GM19455 (cell line): ENCODE measurements around the gene RXRA.

Experiments
- ATAC-seq: cut with Tn5 transposase; IDR thresholded peaks from one replicate; pipeline ENCODE4 v1.9.1; 2021; ENCODE audit not compliant: unreplicated experiment

Gene RXRA

DNA sequence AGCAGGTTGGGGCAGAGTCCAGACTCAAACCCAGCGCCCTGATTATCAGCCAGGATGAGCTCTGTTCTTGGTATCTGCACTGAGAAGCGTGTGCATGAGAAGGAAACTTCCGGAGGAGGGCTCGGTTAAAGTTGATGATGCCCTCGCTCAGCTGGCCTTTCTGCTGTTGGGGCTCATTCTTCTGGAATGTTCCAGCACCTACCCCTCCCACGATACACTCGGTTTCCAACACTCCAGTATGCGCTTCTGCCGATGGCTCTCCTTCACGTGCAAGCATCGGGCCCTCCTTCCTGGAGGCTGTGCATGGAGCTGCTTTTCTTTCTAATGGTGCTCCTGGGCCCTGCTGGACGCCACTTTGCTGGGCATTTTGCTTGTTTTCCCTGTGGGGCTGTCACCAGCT is 134.0 kb downstream of the RXRA start:
- ATAC-seq, result no peak

DNA sequence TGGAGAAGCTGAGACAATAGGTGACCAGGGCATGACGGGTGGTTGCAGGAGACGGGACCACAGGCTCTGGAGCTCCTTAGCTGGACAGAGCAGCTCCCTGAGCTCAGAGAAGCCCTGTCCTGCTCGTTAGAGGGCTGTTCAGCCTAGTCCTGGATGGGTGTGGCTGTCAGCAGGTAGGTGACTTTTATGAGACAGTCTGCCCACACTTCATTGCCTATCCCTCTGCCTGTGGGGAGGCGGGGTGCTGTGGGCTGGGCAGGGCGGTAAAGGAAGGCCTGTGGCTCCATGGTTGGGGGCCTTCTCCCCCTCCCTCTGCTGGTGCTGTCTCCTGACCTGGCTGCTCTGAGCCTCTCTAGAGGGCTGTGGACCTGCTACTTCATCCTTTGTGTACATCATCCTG is 134.6 kb downstream of the RXRA start:
- ATAC-seq, result no peak

DNA sequence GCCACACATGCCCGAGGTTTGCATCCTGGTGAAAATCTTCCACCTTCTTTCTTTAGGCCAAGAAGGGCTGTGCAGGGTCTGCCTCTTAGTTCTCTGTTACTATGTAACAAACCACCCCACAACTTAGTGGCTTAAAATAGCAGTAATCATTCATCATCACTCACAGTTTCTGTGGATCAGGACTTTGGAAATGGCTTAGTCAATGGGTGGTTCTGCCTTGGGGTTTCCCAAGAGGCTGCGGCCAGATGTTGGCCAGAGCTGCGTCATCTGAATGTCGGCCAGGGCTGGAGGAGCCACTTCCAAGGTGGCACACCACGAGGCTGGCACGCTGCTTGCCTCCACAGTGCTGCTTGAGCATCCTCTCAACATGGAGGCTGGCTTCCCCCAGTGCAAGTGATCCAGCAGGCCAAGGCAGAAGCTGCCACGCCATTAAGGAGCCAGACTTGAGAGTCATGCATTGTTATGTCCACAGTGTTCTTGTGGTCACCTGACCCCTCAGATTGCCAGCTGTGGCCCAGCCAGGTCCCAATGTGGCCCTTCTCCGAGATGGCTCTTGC is 135.2 kb downstream of the RXRA start:
- no peak for ATAC-seq

DNA sequence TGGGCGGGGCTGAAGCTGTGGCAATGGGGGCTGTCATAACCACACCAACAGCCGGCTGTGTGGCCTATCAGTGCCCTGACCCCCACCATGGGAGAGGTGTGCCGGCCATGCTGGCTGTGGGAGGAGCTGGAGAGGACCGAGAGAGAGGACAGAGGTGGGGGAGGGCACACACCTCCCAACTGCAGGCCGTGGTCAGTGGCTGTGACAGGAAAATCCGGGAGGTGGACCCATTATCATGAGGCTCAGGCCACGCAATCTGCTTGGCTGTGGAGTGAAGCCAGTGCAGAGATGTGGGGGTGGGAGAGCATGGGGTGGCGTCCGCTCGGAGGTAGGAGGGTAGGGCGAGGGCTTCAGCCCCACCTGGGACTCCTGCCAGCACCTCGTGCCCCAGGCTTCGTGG is 136.1 kb downstream of the RXRA start:
- ATAC-seq, result no peak

DNA sequence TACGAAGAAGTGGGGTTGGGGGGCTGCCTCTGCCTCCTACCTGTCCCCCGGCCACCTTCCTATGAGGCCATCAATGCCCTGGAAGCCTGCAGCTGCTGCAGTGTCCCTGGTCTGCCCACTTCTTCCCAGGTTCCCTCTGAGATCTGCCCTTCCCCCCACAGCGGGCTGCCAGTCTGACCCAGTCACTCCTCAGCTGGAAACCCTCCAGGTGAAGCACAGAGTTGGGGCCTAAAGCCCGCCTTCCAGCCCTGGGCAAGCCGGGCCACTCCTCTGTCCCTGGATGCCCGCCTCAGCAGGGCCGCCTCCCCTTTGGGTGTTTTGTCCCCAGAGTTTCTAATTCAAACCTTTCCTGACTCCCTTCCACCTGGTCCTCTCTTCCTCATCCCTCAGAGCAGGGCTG is 137.0 kb downstream of the RXRA start:
- ATAC-seq, result no peak

DNA sequence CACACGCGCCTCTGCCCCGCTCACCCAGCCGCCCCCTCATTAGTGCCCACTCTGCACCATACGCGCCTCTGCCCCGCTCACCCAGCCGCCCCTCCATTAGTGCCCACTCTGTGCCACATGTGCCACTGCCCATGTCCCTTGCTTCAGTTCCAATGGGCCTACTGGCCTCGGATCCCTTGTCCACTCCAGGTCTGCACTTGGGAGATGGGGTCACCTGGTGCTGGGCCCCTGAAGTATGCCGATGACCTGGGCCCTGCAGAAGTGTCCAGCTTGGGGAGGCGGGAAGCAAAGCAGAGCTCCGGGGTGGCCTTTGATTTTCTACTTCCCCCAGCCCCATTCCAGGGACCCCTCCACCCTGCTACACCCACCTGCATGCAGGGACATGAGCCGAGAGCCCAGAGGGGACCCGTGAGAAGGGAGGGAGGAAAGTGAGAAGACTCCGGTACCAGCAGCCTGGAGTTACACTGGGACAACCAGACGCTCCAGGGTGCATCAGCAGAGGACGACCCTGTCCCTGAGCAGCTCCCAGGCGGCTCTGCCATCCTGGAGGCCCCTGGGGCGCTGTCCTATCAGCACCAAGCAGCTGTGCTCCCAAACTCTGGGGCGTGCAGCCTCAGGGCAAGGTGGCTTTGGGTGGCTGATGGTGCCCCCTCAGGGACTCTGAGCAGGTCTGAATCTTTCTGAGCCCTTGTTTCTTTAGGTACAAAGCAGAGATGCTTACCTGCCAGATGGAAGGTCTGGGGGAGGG is 140.8 kb downstream of the RXRA start:
- ATAC-seq, result no peak

DNA sequence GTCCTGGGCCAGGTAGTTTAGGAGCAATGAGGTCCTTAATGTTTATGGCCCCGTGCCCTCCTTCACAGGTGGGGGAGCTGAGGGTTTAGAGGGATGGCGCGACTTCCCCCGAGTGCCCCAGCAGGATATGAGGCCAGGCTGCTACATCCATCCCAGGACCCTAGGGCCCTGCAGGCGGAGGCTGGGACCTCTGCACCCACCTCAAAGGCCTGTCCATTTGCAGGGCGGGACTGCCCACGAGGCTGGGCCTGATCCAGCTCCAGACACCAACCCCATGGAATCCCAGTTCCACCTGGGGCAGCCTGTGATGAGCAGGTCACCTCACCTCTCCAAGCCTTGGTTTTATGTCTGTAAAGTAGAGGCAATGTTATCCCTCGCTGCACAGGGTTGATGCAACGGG is 142.1 kb downstream of the RXRA start:
- ATAC-seq, result no peak

DNA sequence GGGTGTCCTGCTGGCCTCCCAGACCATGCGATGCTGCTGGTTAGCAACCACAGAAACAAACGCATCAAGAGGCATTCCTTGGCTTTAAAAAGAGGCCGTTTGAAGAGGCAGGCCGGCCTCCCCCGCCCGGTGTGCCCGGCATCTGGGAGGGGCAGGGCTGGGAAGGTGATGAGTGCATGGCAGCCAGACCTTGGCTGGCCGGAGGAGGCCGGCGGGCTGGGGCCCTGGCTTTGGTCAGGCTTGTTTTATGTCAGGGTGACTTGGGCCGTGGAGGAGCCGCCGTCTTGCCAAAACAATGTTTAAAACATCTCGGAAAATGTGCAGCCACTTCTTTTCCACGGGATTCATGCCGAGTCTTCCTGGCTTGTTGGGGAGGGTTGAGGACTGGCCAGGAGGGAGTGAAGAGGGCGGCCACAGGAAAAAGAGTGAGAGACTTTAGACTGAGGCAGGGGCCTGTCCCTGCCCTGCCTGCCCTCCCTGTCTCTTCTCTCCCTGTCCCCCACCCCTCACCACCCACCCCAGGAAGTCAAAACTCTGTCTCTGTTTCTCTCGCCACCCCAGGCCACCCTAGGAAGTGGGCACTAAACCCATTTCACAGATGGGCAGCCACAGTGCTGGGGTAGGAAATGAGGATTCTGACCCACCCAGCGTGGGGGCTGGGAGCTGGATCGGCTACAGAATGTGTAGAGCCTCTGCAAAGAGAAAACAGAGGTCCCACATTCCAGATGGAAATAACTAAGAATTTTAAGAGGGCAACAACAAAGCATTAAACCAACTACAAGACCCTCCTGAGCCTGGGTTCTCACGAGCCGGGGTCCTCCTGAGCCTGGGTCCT is 143.0 kb downstream of the RXRA start:
- ATAC-seq, result no peak

DNA sequence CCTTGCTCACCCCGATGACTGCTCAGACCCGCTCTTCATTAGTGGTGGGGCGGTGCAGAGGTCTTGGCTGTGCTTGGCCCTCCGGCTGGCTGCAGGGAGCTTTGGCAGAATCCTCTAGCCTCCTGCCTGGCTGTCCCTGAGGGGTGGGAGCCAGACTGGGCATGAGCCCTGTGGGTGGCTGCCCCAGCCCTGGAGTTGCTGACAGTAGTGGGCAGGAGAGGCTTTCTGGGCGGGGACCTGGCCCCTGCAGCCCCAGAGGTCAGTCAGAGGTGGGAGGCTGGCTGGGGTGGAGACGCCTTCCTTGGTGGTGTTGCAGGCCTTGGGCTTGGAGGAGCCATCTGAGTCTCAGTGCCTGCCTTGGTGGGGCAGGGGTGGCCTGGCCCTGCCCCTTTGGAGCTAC is 146.0 kb downstream of the RXRA start:
- ATAC-seq, result no peak

DNA sequence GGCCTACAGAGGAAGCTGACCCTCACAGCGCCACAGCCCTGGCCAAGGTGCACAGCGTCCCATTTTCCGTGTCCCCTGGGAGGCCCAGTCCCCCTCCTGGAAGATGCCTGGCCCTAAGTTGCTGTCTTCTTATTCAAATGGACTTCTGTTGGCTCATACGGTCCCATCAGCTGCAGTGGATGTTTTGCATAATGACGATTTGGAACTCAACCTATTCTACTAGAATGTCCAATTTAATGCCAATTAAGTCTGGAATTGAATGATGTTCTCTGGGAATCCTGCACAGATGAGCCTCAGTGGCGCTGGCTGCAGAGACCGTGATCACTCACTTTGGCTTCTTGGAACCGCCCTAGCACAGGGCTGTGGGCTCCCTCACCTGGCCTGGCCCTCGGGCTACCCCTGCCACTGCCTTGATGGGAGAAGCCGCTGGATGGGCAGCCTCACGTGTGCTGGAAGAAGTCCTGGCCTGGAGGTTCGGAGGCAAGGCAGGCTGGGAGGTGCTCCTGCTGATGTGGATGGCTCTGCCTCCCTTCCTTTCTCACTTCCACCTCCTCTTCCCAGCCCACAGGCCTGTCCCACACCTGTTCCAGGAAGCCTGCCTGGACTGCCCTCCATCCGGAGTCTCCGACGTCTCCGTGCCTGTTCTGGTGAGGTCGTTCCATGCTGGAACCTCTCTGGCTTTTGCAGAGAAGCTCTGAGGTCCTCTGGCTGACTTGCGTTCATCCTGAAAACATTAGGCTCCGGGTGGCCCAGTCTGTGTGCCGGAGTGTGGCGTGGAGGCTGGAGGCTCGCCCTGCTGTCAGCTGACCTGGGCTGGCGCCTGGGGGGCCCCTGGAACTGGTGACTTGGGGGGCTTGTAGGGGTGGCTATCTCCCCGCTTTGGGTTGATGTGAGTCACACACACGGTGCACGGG is 147.1 kb downstream of the RXRA start:
- ATAC-seq, result no peak

DNA sequence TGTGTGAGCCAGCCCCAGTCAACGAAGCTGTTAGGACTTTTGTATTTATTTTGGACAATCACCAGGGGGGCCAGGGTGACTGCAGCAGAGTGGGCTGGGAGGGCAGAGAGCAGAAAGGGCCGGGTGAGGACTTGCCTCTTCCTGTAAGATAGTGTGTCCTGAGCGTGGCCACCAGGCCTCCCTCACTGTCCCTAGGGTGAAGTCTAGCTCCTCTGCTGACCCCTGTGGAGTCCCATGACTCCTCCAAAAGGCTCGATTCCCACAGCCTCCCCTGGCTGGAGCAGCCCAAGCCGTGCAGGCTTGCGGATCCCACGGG is 147.8 kb downstream of the RXRA start:
- ATAC-seq, result no peak

DNA sequence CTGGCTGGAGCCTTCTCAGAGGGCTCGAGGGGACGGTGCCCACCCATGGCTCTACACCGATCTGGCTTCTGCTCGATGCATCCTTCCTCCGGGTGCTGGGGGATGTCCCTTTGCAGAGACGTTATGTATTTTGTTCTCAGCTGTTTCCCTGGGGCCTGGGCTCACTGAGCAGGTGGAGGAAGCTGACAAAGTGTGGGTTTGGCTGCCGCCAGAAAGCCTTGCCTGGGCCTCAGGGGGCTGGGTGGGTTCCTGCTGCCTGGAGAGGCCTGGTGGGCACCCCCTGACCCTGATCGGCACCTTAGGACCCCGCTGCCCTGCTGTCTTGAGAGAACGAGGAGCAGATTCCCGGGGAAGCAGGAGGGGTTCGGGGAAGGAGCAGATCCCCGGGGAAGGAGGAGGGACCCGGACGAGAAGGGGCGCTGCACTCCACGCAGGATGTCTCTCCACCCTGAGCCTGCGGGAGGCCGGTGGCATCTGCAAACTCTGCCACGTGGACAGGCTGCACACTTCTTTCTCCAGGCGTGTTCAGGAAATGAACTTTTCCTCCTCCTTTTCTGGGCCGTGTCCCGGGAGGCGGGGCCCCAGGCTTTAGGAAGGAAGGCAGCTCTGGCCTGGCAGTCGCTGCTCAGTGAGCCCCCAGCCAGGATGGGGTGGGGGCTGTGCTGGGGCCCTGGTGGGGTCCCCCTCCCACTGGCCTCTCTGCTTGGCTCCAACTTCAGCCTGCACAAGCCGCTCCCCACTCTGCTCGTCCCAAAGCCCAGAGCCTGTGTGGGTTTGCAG is 148.9 kb downstream of the RXRA start:
- ATAC-seq, result no peak

DNA sequence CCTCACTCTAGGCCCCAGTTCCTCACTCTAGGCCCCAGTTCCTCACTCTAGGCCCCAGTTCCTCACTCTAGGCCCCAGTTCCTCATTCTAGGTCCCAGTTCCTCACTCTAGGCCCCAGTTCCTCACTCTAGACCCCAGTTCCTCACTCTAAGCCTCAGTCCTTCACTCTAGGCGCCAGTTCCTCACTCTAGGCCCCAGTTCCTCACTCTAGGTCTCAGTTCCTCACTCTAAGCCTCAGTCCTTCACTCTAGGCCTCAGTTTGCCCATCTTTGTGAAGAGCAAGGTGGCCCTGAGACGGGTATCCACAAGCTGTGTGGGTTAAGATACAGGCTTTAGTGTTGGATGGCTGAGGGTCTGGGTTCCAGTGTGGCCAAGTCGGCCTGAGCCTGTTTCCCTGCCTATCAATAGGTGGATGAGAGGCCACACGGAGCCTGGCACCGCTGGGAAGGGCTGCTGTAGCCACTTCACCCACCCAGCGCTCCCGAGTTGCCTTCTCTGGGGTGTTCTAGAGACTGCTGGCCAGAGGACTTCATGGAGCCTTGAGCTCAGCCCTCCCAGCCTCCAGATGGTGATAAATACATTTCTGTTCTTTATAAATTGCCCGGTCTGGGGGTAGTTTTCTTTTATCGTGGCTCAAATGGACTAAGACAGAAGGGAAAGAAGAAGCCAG is 150.2 kb downstream of the RXRA start:
- no peak for ATAC-seq

DNA sequence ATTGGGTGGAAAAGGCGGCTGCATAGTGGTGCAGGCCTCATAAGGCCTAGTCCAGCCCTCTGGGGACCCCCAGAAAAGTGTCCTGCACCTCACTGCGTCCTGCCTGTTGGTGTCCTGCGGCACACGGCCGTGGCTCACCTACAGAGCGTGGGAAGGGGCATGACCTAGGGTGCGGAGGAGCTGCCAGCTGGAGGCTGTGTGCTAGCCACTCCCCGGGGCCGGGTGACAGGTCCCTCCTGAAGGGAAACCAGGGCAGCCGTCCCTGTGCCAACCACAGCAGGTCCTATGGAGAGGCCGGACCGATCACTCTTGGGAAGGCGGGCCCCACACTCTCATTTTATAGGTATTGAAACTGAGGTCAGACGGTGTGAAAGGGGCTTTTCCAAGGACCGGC is 150.7 kb downstream of the RXRA start:
- no peak for ATAC-seq

DNA sequence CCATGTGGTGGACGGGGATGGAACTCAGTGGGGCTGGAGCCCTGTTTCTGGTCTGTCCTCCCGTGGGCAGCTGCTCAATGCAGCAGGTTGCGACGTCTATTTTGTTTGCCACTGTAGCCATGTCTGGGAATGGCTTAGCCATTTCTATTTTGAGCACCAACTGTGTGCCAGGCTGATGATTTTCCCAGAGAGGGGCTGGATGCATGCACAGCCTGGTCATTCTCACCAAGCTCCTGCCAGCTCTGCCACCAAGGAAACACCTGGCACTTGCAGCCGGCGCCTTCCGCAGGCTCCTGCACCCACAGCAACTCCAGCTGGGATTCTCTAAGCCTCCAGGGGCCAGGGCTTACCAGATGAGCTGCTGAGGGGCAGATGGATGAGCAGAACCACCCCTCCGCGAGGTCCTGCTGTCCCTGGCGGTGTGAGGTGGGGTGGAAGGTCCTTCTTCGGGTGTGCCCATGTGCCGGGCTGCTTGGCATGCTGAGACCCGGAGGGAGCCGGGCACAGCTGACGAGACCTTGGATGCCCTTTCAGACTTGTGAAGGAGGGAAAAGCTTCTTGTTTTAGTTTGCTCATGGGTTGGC is 151.2 kb downstream of the RXRA start:
- no peak for ATAC-seq

DNA sequence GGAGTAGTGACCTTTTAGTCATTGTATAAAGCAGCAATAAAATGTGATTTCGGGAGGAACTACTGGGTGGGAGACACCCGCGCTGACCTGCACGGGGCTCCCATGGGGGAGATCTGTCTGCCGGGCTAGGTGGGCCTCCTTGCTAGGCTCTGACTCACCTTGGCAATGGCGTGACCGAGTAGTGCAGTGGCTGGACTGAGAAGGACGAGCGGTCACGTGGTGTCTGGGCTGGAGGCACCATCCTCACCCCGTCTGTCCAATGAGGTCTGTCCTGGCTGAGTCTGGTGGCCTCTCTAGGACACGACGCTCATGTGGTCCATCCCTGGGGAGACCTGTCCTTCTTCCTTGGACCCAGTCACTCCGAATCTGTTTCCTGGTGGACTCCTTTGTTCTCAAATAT is 151.7 kb downstream of the RXRA start:
- no peak for ATAC-seq

DNA sequence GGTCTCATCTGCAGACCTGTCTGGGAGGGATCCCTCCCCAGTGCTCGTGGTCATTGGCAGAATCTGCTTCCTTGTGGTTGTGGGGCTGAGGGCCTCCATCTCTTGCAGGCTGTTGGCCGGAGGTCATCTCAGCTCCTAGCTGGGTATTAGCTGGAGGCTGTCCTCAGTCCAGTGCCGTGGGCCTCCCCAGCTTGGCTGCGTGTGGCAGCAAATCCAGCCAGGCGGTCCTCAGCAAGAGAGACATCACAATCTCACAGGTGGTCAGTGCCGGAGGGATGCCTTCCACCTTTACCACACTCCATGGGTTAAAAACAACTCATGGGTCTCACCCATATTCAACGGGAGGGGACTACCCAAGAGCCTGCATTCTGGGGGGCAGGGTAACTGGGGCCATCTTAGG is 155.5 kb downstream of the RXRA start:
- no peak for ATAC-seq

DNA sequence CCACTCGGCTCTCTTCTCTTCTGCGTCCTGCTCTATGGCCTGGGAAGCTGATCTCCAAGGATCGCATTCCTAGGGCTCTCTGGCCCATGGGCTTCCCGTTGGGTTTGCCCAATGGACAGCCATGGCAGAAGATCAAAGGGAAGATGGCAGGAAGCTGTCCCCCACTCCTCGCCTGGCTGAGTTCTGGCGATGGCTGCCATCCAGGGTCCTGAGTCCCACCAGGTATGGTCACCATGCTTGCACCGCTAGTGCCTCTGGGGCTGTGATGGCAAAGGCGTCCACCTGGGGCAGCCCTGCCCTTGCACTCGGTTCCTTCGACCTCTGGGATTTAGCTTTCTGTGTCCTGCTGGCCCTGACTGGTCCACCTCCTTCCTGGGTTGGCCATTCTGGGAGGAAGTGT is 156.0 kb downstream of the RXRA start:
- ATAC-seq, result no peak

DNA sequence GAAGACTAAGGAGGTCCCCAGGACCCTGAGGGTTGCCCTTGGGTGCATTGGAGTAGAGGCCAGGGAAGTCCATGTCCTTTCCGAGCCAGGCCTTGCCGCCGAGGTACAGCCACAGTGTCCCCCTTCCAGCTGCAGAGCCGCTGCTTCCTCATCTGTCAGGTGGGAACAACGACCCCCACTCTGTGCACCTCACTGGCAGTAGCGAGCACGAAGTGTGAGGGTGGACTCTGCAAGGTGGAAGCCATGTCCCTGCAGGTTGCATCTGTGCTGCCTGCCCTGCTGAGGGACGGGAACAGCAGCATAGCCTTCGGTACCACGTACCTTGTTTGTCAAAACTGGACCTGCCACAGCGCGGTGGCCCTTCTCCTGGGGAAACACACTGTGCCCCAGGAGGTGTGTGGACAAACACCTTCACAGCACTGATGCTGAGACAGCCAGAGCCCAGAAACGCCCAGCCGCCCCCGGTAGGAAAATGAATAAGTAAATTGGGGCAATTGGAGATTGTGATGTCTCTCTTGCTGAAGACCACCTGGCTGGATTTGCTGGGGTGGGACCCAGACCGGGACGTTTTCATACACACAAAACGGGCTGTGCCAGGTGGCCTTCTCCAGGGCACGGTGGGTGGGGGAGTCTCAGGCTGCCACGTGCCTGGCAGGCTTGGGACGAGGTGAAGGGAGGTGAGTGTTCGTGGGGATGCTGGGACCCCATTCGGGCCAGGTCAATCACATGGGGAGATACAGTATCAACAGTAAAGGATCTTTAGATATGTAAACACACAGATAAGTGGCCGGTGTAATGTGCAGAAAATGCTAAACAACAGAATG is 157.3 kb downstream of the RXRA start:
- ATAC-seq, result no peak
